HG03108 (cell line): ENCODE measurements around the gene ATRIP.

Experiments used
- ATAC-seq: cut with Tn5 transposase; IDR thresholded peaks from one replicate; pipeline ENCODE4 v1.9.1; 2021; ENCODE audit warnings: moderate library complexity; ENCODE audit not compliant: unreplicated experiment

Gene ATRIP

DNA sequence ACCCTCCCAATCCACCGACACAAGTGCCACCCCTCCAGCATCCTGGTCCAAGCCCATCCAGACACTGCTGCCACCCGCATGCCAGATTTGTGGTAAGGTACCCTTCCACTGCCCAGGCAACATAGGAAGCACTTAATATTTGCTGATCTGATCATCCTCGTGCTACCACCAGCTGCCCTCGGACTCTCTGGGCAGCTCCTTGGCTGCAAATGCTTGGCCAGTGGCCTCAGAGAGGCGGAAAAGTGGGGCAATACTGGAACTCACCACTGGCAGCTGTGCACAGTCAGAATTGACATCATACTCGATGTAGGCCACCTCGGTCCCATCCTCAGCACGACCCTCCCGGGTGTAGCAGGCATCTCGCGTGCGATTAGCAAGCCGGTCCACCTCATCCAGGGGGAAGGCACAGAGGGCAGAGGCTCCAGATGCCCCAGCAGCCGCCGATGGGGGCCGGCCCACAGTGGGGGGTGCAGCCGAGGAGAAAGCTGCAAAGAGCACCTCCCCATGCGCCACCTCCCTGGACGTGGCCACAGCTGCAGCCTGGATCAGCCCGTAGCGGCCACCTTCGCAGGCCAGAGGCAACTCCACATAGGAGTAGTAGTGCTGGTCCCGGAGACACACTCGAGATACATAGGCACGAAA is 23.2 kb upstream of the ATRIP start:
- ATAC-seq = no peak

GRCh38 chr3:48423883-48424695 is 22.4 kb upstream of the ATRIP start:
- no peak for ATAC-seq

DNA sequence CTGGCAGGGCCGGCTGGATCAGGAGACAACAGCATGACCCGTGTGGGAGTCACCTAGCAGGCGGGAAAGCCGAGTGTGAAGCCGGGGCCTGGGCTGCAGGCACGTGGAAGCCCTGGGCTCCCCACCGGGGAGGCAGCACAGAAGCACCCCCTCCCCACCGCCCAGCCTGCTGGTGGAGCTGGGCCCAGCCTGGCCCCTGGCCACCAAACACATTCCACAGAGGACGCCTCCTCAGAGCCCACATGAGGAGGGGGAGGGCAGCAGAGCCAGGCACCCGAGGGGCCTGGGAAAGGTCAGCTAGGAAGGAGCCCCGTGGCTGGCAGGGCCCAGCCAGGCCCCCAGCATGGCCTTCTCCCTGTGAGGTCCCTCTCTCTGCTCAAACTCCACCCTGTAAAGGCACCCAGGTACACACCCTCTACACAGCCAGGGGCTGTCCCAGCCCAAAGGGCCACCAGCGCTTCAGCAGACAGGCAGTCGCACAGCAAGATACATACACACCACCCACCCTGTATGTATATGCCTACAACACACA is 21.2 kb upstream of the ATRIP start:
- no peak for ATAC-seq

DNA sequence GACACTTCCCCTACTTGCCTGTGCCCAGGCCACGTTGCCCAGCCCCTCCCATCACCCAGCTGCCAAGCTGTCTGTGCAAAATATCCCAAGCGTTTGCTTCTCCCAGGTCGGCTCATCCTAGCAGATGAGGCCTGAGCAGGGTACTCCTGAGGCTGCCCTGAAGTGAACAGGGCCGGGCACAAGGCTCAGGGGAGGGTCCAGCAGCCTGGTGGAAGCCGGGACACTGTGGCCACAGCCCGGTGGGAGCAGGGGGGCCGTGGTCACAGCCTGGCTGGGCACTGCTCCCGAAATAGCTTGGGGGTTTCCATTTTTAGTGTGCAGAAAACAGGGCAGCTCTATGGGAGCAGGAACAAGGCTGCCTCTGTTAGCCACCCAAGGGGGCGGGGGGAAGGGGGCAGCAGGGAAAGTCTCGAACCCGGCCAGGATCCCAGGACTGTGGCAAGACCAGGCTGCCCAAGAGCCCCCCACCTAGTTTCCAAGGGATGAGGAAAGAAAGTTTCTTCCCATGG is 20.1 kb upstream of the ATRIP start:
- ATAC-seq = no peak

- ATAC-seq = no peak
Measured at GRCh38 chr3:48426944-48427629, 19.4 kb upstream of the ATRIP start.

- ATAC-seq = no peak
Measured at GRCh38 chr3:48427630-48427962, 18.9 kb upstream of the ATRIP start.

GRCh38 chr3:48428088-48428571 is 18.4 kb upstream of the ATRIP start:
- ATAC-seq = no peak

- ATAC-seq = no peak
Measured at GRCh38 chr3:48428572-48429316, 17.8 kb upstream of the ATRIP start.

GRCh38 chr3:48429317-48429959 is 17.1 kb upstream of the ATRIP start:
- no peak for ATAC-seq

DNA sequence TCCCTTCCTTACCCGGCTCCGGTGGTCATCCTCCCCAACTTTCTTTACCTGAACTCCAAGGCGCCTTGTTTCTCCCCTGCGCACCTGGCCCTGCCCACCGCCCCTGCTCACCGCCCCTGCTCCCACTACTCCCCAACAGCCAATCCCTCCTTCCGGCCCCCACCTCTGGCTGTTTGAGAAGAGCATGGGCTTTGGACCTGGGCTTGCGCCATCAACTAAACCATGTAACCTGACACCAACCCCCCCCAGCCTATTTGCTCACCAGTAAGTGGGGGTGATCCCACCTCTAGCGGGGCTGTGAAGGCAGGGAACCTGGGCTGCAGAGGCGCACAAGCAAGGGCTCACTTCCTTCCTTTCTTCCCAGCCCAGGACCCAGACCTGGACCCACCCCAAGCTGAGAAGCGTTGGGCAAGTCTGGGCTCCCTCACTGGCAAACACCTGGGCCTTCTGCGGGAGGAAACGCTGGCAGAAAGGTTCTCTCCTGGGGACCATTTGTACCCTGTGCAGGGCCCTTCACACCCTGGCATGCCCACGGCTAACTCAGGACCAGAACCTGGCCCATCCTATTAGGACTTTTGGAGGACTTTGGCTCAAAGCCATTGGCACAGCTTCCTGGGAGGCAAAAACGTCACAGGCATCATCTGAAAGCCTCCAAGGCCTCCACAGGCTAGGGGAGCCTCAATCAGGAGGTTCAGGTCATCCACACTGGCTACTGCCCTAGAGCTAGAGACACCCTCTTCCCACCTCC is 16.4 kb upstream of the ATRIP start, which contains the start of gene PLXNB1:
Gene PLXNB1 (minus strand): TSS at position 127 of the 748 bp plus-strand sequence. CDS start 5,475 bp downstream, outside the sequence.
- ATAC-seq = no peak

DNA sequence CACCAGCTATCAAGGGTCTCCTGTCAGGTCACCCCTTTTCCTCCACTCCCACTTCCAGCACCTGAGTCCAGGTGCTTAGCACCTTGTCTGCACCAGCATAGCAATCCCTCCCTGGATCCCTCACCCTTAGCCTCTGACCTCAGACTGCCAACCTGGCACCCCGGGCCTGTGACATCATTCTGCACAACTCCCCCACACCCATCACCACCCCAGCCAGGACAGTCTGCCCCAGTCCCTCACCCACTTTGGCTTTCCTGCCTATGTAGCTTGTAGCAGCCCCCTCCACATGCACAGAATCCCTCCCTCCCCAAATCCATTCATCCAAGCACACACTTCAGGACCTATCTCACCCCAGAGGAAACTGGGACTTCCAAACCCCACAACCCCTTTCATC is 15.8 kb upstream of the ATRIP start:
- no peak for ATAC-seq

- no peak for ATAC-seq
Measured at GRCh38 chr3:48431224-48432029, 15.1 kb upstream of the ATRIP start.

- no peak for ATAC-seq
Measured at GRCh38 chr3:48432411-48433371, 13.8 kb upstream of the ATRIP start.

DNA sequence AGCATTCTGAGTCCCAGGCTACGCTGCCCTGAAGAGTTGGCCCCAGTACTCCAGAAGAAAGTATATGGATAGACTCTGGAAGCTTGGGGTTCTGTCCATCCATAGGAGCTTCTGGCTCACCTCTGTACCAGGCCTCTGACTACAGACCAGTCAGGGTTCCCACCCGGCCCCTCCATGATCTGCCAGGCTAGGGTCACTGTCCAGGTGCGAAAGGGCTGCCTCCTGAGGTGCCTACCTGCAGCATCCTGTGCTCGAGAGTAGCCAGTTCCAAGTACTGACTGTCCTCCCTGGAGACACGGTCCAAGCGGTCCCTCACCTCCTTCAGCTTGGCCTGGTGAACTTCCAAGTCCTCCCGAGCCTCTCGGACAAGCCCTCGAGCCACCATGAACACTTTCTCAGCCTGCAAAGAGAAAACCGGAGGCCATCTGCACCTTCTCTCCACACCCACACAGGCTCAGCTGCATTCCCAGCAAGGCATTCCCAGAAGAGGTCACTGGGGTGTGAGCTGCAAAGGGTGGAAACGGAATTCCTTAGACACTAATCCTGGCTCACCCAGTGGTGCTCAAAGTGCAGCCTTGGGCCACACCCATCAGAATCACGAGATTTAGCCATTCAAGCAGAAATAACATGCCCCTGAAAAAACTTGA is 12.9 kb upstream of the ATRIP start:
- ATAC-seq = no peak

DNA sequence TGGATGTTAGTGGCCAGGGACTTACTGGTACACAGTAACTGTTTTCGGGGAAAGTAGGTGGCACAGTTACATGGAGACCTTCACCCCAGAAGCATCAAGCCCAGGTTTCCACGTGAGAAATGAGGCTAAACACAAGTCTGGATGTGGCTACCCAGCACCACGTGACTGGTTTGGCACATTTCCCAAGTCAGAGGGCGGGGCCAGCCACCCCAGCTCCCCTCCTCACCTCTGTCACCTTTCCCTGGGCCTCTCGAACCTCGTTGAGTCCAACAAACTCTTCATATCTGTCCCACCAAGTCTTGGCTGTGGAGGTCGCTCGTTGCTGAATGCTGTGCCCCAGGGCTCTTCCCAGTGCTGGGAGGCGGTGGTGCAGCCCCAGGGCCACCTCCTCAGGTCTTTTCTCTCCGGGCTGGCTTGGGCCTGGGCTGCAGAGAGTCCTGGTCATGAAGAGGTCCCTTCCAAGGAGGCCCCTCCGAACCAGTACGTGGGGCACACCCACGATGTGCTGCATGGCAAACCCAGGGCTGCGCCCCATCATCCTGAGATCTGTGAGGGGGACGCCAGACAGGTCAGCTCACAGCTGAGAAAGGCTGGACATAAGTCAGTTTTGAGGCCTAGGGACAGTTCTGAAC is 11.8 kb upstream of the ATRIP start:
- no peak for ATAC-seq

DNA sequence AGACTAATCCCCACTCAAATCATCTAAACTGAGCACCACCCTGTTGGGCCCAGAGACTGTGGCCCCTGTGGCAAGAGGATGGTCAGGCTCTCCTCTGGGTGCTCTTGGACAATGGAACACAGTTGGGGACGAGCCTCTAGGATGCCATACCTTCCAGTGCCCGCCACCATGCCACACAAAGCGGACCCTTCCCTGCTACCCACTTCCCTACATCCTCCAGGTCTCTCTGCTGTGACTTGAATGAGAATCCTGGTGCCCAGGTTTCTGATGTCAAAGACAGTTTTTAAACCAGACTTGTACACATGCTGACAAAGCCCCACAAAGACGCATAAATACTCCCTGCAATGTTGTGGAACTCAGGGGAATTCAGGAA is 11.3 kb upstream of the ATRIP start:
- no peak for ATAC-seq
